EH (cell line): ENCODE measurements around the gene RHBG.

Experiments
- DNase-seq: peaks from one replicate; pipeline ENCODE4 v3.0.0-alpha.2; 2015; ENCODE audit warnings: low read depth

Gene RHBG

DNA sequence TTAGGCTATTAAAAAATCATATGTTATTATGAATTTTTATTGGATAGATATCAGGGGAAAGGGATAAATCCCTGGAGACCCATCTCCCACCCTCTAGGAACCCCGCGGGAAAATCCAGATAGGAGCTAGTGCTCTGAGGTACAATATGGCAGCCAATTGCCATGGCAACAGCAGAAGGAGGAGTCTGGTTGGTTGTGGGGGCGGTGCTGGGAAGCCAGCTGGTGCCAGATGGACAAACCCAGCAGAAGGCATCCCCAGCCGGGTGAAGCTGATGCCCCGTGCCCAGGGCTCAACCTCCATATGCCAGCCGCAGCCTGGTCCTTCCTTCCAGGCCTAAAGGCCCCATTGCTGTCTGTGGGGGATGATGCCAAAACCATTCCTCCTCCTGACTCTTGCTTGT, 38.3 kb downstream of the RHBG start:
- DNase-seq, result no peak

DNA sequence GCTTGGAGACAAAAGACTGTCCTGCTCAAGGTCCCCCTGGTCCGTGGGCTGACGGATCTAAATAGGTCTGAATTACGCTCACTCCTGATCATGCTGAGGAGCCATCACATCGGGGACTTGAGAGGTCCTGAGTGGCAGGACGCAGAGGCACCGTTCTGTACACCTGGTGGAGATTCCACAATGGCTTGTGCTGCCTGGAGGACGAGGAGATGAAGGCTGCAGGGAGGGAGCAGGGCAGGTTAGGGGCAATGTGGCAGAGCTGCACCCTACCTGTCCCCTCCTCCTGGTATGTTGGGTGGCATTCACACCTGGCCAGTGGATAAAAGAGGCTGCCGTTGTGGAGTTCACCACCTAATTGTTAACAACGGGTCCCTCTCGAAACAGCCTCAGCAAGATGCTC, 38.7 kb downstream of the RHBG start:
- no peak for DNase-seq

DNA sequence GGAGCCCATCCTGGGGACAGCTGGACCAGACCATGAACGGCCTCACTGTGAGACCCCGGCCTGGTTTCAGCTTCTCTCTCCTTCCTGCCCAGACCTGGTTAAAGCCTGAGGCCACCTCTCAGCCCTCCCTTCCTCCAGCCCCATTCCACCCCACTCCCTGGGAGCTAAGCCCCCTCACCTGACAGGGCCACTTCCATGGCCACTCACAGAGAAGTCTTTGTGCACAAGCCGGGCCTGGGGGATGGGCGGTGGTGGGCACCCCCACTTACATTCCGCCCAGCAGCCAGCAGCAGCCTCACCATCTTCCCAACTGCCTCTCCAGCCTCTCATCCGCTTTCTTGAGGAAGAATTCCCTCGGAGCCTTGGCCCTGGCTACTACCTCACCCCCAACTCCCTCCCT, 40.4 kb downstream of the RHBG start:
- no peak for DNase-seq

DNA sequence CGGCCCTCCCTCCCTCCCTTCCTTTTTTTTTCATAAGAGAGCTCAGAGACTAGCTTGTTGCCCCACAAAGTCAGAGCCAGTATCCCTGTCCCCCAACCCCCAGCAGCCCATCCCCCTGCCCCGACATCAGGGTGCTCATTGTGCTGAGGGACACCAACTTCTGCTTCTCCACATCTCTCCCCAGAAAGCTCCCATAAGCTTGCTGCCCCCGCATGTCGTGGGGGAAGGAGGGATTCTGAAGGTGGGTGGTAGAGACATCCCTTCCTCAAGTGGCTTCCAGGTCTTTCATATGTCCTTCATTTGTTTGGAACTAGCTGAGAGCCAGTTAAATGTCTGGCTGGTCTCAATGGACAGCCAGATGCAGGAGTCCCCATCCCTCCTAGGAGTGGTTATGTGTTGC, 41.2 kb downstream of the RHBG start:
- no peak for DNase-seq

DNA sequence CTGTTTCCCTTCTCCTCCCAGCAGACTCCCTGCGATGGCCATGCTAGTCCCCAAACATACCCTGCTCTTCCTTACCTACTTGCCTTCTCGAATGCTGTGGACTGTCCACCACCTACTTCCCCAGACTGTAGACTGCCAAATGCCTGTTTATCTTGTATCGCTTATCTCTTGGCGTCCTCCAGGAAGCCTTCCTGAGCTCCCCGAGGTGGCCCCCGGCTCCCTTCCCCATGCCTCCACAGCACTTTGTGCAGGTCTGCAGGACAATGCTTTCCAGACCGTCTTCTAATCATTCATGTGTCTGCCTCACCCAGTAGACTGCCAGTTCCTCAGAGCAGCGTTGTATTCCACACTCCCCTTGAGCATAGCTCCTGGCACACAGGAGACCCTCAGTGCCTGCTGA, 41.7 kb downstream of the RHBG start:
- DNase-seq, result no peak

DNA sequence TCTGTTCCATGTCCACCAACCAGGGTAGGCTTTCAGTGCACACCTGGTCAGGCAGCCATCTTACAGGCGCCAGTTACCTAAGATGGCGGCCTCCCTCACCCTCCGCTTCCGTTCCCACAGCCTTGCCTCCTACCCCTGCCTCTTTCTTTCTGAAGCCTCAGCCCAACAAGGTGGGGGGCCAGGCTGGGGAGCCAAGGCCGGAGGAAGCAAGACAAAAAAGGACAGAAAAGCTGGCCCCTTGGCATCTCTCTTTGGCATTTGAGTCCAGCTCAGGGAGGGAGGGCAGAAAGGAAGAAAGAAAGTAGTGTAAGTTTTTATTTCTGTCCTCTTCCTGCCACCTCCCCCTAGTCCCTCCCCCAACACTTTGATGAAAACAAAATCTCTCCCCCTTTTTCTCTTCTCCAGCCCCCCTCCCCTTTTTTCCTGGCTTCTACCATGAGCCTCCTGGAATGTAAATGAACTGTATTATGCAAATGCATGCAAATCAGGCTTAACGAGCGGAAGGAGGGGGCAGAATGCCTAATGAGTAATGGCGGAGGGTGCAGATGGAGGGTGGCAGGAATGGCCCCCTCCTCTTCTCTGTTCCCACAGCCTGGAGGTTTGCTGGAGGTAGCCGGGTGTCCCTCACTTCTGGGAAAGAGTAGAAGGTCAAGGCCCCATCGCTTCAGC, 43.8 kb downstream of the RHBG start:
- DNase-seq, result no peak

DNA sequence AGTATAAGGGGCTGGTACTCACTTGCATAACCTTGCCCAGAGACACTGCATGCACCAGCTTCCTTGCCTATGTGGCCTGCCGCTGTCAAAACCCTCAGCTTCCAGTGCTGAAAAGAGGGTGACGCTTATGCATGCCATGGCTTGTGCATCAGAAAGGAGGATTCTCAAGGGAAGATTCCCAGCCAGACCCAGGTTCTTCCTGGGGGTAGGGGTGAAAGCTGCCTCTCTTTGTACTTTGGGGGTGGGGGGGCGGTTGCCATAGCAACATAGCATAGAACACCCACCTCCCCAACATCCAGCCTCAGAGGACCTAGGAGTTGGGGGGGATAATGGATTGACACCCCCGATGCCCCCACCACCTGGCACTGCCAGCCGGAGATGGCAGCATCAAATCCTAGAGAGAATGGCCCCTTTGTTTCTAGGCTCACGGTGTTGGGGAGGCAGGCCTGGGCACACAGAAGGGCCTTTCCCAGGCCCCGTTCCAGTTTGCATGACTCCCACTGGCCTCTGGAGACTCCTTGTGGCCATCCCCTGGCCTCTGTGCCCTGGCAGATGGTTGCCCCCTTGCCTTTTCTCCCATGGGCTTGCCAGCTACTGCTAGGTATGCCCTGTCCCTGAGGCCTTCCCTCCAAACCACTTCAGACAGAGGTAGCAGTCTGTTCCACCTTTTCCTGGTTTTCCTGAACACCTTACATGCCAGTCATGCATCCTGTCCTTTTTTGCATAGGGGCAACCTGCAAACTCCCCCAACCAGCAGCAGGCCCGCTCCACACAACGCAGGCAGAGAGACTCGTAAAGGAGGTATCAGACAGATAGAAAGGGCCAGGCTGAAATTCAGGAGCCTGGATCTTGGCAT, 44.6 kb downstream of the RHBG start:
- DNase-seq, result no peak

DNA sequence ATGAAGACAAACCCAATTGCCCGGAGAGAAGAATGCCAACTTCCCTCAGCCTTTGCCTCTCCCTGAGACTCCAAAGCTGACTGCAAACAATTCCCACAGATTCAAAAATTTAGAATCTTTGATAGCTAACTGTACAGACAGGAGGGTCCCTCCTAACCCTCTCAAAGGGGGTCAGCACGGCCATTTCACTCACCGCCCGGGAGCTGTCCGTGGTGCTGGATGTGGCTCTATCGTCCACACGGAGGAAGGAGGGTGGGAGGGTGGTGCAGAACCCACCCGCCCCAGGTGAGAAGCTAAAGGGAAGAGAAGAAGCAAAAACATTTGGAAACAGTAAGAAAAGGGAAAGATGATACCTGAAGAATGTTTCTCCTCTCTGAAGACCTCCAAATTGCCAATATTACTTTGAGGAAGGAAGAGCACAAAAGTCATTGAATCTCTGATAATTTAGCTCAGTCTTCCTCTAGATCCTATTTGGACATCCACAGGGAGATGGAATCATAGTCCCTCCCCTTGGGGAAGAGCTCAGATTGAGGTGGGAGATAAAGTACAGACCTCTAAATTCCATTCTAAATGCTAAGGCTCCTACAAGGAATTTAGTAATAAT, 45.6 kb downstream of the RHBG start:
- DNase-seq, result peak; percentile 15

DNA sequence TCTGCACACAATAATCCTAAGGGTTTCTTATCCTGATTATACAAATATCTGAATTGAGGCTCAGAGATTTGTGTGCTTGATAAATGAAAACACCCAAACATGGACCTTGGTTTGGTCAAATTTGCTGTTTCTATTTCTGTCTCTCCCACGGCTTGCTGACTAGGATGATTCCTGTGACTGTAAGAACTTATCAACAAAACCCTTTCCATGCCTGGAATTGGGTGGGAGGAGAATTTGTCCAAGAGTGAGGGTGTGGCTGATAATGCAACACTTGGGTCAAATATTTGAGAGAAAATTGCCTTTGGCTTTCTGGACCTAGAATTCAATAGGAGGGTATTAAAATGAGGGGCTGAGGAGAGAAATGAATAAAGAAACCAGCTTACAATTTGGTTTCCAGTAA, 48.0 kb downstream of the RHBG start:
- no peak for DNase-seq

DNA sequence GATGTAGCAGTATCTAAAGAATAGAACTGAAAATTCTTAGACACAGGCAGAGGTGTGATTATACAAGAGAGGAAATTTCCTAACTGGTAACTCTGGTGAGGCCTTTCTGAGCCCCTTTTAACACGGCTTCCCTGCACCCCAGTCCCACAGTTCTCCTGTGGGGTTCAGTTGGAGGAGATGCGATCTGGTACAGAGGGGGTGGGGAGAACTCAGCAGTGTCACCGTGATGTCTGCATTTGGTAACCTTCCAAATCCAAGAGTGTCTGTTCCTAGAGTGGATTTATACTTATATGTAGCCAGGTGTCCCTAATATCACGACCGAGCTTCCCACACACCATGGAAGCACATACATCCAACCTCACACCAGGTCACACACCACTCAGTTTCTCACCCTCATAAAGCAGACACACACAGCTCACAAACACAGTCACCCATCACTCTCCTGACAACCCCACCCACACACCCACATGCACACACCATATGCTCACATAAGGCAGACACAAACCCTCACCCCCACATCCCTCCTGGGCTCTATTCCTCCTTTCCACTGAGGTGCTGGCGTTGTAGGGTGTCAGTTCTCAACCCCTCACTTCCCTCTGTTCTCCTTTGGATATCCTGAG, 48.5 kb downstream of the RHBG start:
- DNase-seq, result no peak

DNA sequence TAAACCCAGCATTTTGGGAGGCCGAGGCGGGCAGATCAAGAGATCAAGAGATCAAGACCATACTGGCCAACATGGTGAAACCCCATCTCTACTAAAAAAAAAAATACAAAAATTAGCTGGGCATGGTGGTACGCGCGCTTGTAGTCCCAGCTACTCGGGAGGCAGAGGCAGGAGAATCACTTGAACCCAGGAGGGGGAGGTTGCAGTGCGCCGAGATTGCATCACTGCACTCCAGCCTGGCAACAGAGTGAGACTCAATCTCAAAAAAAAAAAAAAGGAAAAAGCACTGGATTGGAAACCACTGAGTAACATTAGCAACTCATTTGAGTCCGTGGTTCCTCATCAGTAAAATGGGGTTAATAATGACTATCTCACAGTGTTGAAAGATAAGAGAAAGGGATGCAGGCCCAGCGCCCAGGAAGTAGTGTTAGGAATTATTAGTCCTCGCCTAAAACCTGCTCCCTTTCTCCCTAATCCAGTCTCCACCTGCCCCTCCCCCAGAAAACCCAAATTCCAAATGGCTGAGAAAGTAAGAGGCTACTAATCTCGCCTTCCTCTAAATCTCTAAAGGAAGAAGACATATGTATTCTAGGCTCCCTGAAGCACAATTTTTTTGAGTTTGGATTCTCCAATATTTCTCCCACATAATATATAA, 49.5 kb downstream of the RHBG start:
- DNase-seq, result no peak

DNA sequence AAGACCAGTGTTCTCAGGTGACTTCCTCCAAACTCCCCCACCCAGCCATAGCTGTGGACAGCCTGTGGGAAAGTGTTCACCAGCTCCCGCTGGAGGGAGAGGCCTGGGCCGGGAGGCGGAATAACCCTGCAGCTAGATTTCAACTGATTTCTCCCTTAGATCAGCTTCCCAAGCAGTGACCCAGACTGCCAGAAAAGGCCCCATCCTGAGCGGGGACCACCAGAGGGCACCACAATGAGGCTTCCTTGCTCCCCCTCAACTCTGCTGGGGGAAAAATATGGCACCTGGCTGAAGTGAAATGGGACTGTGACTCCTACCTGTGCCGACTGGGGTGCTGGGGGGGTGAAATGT, 50.8 kb downstream of the RHBG start:
- DNase-seq, result no peak

DNA sequence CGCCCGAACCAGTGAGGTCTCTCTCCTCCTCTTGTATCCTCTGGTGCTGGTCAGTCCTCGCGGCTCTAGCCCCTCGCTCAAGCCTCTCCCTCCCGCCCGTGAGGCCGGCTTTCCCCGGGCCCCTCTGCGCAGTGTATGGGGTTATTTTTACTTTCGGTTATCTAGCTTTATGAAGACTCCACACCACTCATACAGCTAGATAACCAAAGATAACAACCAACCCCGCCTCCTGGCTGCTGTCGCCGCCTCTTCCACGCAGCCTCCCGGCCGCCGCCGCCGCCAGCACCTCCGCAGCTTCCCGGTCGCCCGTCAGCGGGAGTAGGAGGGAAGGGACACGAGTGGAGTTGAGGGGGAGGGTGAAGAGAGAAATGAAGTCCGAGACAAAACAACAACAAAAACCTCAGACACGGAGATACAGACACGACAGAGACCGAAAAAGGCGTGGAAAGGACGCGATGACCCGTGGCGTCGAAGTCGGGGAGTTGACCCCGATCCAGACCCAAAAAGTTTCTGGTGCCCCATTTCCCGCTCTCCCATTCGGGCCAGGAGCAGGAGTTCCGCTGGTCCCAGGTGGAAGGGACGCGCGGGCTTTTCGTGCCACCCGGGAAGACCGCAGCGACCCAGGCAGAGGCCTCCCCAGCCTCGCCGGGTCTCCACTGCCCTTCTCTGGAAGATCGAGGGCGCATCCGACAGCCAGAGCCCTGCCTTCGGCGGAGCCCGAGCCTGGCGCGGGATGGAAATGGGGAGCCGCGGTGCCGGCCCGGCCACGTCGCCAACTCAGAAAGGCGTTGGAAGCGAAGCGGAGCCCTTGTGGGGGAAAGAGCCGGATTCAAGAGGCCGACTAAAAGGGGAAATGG, 51.4 kb downstream of the RHBG start:
- DNase-seq, result no peak

DNA sequence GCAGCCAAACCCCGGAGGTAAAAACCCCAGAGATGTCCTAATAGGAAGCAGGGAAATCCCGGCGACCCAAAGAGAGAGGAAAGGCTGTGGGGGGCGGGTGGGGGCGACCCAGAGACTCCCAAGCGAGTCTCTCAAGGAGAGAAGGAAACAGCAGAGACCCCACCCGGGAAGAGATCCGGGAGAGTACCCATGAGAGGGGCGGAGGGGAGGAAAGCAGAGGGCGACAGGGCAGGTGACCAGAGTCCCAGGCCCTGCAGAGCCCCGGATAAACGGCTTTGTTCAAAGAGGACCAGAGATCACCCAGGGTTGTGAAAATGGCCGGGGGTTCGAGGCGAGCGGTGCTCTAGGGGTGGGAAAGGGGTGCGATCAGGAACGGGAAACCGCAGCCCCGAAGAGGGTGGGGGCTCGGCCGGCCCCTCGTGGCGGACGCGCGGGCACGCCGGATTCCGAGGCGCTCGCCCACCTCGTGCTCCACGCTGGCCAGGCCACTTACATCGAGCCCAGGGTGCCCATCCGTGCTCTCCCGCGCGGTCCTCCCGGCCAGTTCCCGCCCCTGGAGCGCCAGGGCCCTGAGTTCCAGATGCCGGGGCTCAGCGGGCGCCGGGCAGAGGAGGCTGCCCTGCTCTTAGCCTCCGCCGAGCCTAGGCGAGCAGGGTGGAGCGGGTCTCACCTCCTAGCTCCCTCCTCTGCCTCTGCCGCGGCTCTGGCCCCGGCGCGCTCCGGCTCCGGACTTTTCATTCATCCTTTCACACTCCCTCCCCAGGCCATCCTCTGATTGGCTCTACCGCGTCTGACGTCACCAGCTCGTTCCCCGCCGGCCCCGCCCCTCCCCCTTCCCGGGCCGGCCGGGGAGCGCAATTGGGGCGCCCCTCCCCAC, 52.3 kb downstream of the RHBG start:
- peak; percentile 76 for DNase-seq

DNA sequence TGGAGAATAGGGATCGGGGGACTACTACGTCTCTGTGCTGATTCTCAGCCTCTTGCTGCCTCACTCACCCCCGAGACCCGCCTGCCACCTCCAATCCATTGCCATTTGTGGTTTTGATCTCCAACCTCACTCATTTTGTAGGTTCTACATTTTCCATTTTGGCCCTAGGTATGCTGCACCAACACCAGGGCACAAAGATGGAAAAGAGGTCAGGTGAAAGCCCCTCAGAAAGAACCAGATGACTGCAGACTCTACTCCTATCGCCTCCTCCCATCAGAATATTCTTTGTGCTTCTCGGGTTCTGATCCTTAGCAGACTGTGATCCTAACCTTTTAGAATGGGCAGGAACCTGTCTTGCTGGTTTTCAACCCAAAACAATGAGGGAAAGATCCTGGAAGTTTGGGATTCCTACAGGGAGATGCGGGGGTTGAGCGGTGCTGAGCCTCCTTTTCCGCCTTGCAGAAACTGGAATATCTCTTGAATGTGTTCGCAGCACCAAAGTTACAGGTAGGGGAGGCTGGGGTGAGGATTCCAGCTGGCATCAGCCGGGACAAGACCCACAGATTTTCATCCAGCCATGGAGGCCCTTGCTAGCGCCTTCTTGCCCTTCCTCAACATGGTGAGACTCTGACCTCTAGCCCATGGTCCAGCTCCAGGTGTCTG, 53.1 kb downstream of the RHBG start:
- no peak for DNase-seq

DNA sequence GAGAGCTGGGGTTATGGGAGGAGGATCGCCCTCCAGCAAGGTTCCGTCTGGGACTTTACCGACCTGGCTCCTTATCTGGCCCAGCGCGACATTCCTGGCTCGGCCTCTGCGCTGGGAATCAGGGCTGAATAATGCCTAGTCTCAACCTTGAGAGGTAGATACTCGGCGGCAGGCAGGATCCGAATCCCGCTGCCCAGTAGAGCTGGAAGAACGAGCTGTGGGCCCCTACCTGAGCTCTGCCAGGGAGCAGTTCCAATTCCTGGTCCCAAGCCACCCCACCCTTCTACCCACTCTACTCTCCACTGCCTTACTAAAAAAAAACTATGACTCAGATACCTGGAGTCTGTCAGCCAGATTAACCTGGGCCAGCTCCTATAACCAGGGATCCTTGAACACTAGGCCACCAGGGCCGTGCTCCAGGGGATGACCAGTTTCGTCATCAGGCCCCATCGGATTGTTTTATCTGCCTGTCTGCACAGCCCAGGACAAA, 53.6 kb downstream of the RHBG start:
- DNase-seq, result no peak

DNA sequence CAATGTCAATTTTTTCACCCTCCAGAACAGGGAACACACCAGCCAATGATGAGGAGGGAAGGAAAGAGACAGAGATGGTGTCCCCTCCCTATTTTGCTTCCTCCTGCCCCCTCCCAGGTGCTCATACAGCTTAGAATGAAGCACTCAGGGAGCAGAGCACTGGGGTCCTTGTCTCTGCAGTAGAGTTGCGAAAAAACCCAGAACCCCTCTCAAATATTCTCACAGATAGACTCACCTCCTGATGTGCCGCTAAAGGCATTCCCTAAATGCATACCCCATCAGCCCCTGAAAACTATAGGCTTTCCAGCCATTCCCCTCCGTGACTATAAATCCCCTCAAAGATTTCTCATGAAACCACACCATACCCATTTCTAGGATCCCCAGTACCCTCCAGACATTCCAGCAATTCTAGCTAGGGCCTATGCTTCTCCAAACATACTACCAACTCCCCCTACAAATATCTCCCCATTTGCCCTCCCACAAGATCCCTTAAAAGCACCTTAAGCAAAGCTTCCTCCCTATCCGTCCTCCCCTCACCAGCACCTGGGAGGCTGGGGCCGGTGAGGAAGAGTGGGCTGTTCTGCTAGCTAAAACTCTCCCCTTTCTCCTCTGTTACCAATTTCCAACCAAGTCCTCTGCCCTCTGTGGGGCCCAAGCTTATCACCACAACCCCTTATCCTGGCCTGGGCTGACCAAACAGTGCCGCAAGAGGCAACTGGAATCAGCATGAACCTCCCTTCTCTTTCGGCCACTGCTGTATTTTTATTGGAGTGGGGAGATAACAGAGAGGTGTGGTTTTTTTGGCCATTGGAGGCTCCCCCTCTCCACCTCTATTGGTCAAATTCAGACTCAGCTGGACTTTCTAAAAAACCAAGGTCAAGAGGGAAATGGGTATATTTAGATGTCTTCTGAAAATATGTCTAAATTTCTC, 54.7 kb downstream of the RHBG start:
- DNase-seq, result no peak

DNA sequence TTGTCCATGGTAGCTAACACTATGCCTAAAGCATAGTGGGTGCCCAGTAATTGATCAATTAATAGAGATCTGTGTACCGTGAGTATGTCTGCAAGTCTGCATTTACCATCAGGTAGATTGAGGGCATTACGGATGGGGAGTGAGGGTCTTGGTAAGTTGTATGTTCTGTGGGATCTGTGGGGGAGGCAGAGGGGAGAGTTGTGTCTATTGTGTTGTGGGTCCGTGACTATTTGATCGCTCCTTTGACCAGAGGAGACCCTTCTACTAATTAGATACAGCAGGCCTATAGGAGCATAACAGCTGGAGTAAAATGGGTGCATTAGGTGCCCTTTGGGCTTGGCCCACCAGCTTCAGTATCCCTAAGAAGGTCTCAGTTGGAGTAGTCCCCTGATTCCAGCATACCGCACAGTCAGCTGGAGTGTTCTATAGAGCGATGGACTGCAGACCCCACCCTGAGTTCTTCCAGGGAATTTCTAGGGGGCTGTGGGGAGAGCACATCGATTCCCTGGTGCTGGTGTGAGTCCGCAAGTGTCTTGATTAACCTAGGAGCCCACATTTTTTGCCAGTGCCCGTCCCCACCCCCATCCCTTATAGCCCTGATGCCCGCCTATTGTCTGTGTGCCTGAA, 55.9 kb downstream of the RHBG start:
- DNase-seq, result no peak
